KMS-11 (cell line): ENCODE measurements around the gene MAPKAP1.

Experiments used
- H2AFZ ChIP-seq: fragments of 200-600 bp; sonication (generic); 2 replicates; pipeline ENCODE4 v1.6.1; 2016; ENCODE audit warnings: antibody characterized with exemption, mixed run types, low read depth
- H3K27ac ChIP-seq: fragments of 200-600 bp; sonication (generic); 2 replicates; pipeline ENCODE4 v1.6.1; 2016; ENCODE audit warnings: mild to moderate bottlenecking, mixed run types
- H3K27me3 ChIP-seq: fragments of 200-600 bp; sonication (generic); 2 replicates; pipeline ENCODE4 v1.6.1; 2017; ENCODE audit warnings: mild to moderate bottlenecking, low read depth, mixed run types, moderate library complexity; ENCODE audit not compliant: insufficient read depth
- H3K36me3 ChIP-seq: fragments of 200-600 bp; sonication (generic); 2 replicates; pipeline ENCODE4 v1.6.1; 2017; ENCODE audit warnings: mild to moderate bottlenecking, mixed run types; ENCODE audit not compliant: insufficient read depth
- H3K4me1 ChIP-seq: fragments of 200-600 bp; sonication (generic); 2 replicates; pipeline ENCODE4 v1.6.1; 2016; ENCODE audit warnings: mild to moderate bottlenecking, low read depth, mixed run types; ENCODE audit not compliant: poor library complexity, severe bottlenecking
- H3K4me2 ChIP-seq: fragments of 200-600 bp; sonication (generic); 2 replicates; pipeline ENCODE4 v1.7.0; 2016; ENCODE audit warnings: mild to moderate bottlenecking, mixed run types
- H3K4me3 ChIP-seq: fragments of 200-600 bp; sonication (generic); IDR thresholded peaks from 2 replicates; pipeline ENCODE4 v1.6.1; 2017; ENCODE audit warnings: low read depth, low read length, mixed read lengths; ENCODE audit not compliant: insufficient read depth
- H3K79me2 ChIP-seq: fragments of 200-600 bp; sonication (generic); 2 replicates; pipeline ENCODE4 v1.6.1; 2016; ENCODE audit warnings: low read depth, mixed run types; ENCODE audit not compliant: insufficient read depth
- H3K9ac ChIP-seq: fragments of 200-600 bp; sonication (generic); 2 replicates; pipeline ENCODE4 v1.6.1; 2016; ENCODE audit warnings: mild to moderate bottlenecking, mixed run types
- H4K20me1 ChIP-seq: fragments of 200-600 bp; sonication (generic); 2 replicates; pipeline ENCODE4 v1.6.1; 2016; ENCODE audit warnings: mild to moderate bottlenecking, mixed run types; ENCODE audit not compliant: insufficient read depth
- TF ChIP-seq, protein P1 (sequence below): fragments of 200-600 bp; sonication (generic); conservative IDR thresholded peaks from 2 replicates; pipeline ENCODE4 v1.6.1; 2017; ENCODE audit warnings: low read depth, mild to moderate bottlenecking, antibody characterized with exemption, low read length, moderate library complexity, mixed read lengths

Gene MAPKAP1

DNA sequence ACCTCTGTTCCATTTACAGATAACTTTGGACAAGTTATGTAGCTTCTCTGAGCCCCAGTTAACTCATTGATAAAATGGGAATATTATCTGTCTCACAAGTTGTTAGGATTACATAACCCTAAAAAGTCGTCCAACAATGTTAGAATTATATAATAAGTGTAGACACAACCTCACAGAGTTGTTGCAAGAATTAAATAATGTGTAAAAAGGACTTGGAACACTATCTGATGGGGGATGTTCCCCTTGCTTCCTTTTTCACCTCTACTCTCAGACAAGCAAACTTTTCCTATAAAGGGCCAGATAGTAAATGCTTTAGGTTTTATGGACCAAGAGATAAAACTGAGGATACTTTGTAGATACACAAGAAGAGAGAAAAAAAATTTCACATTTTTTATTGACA, 251.9 kb downstream of the MAPKAP1 start:
- H3K79me2 ChIP-seq, result no peaks in the 10 kb centered on the region
- no peaks in the 10 kb centered on the region; the same call in 1 of the 2 replicates for H4K20me1 ChIP-seq
- no peak overlapping the region for H3K27ac ChIP-seq
- no peaks in the 10 kb centered on the region for H3K4me1 ChIP-seq
- no peak overlapping the region for H3K9ac ChIP-seq
- no peak overlapping the region for H3K4me3 ChIP-seq
- no peaks in the 10 kb centered on the region for H3K27me3 ChIP-seq
- no peak overlapping the region for H3K4me2 ChIP-seq
- H3K36me3 ChIP-seq, result no peaks in the 10 kb centered on the region; the same call in 1 of the 2 replicates
- H2AFZ ChIP-seq, result no peak overlapping the region
- TF ChIP-seq, protein P1, sequence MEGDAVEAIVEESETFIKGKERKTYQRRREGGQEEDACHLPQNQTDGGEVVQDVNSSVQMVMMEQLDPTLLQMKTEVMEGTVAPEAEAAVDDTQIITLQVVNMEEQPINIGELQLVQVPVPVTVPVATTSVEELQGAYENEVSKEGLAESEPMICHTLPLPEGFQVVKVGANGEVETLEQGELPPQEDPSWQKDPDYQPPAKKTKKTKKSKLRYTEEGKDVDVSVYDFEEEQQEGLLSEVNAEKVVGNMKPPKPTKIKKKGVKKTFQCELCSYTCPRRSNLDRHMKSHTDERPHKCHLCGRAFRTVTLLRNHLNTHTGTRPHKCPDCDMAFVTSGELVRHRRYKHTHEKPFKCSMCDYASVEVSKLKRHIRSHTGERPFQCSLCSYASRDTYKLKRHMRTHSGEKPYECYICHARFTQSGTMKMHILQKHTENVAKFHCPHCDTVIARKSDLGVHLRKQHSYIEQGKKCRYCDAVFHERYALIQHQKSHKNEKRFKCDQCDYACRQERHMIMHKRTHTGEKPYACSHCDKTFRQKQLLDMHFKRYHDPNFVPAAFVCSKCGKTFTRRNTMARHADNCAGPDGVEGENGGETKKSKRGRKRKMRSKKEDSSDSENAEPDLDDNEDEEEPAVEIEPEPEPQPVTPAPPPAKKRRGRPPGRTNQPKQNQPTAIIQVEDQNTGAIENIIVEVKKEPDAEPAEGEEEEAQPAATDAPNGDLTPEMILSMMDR, result no peak

DNA sequence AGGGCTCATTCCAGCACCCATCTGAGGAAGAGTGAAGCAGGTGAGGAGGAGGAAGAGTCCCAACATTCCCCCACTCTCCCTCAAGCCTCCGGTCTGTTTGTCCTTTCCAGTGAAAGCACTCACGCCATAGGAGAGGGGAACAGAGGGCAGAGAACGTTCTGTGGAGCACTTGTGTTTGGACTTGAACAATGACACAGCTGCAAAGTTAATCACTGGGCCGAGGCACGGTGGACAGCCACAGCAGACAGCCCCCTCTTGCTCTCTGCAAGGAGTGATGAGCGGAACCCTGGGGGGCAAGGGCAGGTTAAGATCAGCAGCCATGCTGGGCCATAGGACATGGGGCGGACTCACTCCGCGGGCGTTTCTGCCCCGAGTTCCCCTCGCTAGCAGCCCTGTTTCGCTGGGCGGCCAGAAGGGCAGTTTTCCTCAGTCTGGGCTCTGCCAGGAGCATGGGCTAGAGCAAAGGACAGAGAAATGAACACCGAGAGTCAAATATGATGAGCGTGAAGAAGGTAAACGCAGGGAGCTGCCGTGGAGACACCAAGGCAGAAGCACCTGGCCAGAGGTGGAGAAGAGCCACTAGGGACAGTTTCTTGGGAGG, 259.7 kb downstream of the MAPKAP1 start:
- Histone ChIP-seq H3K4me2 (no peak overlapping the region), H3K79me2 (no peaks in the 10 kb centered on the region), H3K4me3 (no peak overlapping the region), H2AFZ (no peak overlapping the region), H3K27ac (no peak overlapping the region), H3K4me1 (no peaks in the 10 kb centered on the region), H4K20me1 (no peaks in the 10 kb centered on the region; the same call in 1 of the 2 replicates), H3K36me3 (no peaks in the 10 kb centered on the region), H3K9ac (no peak overlapping the region), H3K27me3 (no peaks in the 10 kb centered on the region)
- TF ChIP-seq, protein P1, result no peak

DNA sequence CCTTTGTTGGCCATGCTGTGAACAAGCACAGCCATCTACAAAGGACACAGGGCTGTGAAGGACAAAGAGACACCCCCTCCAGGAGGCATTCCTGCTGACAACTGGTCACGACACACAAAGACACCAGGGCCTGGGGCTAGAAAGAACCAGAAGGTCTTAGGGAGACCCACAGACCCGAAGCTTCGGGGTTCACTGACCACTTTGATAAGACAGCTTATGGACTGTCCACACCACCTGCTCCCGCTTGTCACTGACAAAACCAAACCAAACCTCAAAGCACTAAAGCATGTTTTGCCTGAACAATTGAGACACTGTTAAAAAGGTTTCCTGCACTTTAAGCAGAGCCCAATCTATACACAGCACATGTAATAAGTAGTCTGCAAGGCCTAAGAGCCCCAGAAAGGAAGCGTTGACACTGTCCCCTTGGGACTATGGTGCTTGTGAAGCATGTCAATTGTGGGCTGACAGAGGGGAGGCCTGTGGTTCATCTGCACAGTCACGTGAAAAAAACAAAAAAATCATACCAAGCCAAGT, 260.4 kb downstream of the MAPKAP1 start:
- H3K9ac ChIP-seq, result no peak overlapping the region
- TF ChIP-seq, protein P1, result no peak
- no peaks in the 10 kb centered on the region for H3K27me3 ChIP-seq
- no peak overlapping the region for H3K4me3 ChIP-seq
- no peak overlapping the region for H2AFZ ChIP-seq
- no peak overlapping the region for H3K4me2 ChIP-seq
- H3K36me3 ChIP-seq, result no peaks in the 10 kb centered on the region
- H3K4me1 ChIP-seq, result no peaks in the 10 kb centered on the region
- H4K20me1 ChIP-seq, result no peaks in the 10 kb centered on the region; the same call in 1 of the 2 replicates
- H3K79me2 ChIP-seq, result no peaks in the 10 kb centered on the region
- H3K27ac ChIP-seq, result no peak overlapping the region

DNA sequence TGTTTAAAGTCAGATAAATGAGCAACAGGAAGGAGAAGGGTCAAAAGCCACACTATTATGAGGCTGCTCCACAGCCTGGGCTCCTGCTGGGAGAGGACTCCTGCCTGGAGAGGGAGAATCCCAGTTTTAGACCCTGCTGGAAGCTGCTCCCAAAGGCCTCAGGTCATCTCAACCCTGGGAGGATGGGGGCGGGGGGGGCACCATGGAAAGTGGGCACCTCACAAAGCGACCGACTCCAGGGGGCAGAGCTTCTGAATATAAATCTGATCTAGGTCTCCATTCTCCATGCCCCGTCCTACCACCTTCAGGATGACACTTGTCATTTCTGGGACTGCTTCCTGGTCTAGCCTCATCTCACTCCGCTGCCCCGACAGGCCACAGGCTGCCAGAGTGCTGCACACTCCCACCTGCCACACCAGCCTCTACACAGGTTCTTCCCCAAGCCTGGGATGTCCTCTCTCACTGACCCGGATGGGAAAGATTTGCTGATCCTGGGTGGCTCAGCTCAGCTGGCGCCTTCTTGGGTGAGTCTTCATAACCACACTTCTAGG, 262.0 kb downstream of the MAPKAP1 start:
- H3K27ac ChIP-seq, result no peak overlapping the region
- no peak overlapping the region for H2AFZ ChIP-seq
- H3K9ac ChIP-seq, result no peak overlapping the region
- H3K36me3 ChIP-seq, result no peaks in the 10 kb centered on the region
- no peaks in the 10 kb centered on the region for H3K4me1 ChIP-seq
- no peaks in the 10 kb centered on the region for H3K79me2 ChIP-seq
- no peaks in the 10 kb centered on the region; the same call in 1 of the 2 replicates for H4K20me1 ChIP-seq
- TF ChIP-seq, protein P1, result no peak
- H3K4me3 ChIP-seq, result no peak overlapping the region
- no peak overlapping the region for H3K4me2 ChIP-seq
- no peaks in the 10 kb centered on the region for H3K27me3 ChIP-seq
